Fibroblast of the aortic adventitia (primary cell): ENCODE data around the gene USP49. TPM values are rescaled to one million over a fixed set of nuclear protein-coding genes. Genes with fewer than 3 reads are reported as not detected.

Experiments
- DNase-seq: peaks from one replicate; pipeline ENCODE4 v3.0.0-alpha.2; 2010; ENCODE audit warnings: low read depth
- H3K4me3 ChIP-seq: 2 replicates; pipeline ENCODE4 v1.5.1; 2011; ENCODE audit warnings: low read depth, mild to moderate bottlenecking, control low read depth, low read length, moderate library complexity
- total RNA-seq: library from RNA; depleted of rRNA; stranded (reverse); fragments of >200 nt; gene quantifications from 2 replicates; pipeline ENCODE4 v1.2.3, GENCODE V29; 2012; ENCODE audit warnings: low replicate concordance
- TF ChIP-seq, protein P1 (sequence below): IDR thresholded peaks from 2 replicates; pipeline ENCODE4 v1.5.1; 2011; ENCODE audit warnings: mild to moderate bottlenecking, low read length, control low read depth, inconsistent platforms; ENCODE audit not compliant: insufficient read depth

The USP49 gene
- total RNA-seq, 1 donor: 2.7 TPM

DNA sequence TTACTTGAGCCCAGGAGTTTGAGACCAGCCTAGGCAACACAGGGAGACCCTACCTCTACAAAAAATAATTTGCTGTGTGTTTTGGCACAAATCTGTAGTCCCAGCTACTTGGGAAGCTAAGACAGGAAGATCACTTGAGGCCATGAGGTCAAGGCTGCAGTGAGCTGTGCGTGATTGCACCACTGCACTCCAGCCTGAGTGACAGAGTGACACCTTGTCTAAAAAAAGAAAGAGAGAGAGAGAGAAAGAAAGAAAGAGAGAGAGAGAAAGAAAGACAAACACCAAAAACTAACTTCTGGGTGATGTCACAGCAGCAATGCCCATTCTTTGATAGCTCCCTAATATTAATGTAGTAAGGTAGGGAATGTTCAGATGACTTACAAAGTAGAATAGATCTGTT, 20.4 kb downstream of the USP49 start:
- TF ChIP-seq, protein P1, sequence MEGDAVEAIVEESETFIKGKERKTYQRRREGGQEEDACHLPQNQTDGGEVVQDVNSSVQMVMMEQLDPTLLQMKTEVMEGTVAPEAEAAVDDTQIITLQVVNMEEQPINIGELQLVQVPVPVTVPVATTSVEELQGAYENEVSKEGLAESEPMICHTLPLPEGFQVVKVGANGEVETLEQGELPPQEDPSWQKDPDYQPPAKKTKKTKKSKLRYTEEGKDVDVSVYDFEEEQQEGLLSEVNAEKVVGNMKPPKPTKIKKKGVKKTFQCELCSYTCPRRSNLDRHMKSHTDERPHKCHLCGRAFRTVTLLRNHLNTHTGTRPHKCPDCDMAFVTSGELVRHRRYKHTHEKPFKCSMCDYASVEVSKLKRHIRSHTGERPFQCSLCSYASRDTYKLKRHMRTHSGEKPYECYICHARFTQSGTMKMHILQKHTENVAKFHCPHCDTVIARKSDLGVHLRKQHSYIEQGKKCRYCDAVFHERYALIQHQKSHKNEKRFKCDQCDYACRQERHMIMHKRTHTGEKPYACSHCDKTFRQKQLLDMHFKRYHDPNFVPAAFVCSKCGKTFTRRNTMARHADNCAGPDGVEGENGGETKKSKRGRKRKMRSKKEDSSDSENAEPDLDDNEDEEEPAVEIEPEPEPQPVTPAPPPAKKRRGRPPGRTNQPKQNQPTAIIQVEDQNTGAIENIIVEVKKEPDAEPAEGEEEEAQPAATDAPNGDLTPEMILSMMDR: no peak
- DNase-seq: no peak

DNA sequence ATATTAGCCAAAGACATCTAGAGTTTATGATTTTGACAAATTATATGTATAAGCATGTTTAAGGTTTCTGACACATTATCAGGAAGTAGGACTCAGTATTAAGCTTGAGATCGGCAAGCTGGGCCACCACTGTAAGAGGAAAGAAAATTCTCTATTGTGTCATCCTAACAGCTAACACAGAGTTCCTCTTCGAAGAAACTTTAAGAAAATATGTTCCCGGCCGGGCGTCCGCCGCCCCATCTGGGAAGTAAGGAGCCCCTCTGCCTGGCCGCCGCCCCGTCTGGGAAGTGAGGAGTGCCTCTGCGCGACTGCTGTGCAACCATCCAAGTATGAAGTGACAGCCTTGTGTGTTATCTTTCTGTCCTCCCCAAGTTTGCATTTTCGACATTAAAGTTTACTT, 23.0 kb downstream of the USP49 start:
- no peak overlapping the region for H3K4me3 ChIP-seq
- no peak for DNase-seq
- TF ChIP-seq, protein P1: no peak

More for the DNA sequence above, 20.4 kb downstream of the USP49 start:
- no peak overlapping the region for H3K4me3 ChIP-seq

DNA sequence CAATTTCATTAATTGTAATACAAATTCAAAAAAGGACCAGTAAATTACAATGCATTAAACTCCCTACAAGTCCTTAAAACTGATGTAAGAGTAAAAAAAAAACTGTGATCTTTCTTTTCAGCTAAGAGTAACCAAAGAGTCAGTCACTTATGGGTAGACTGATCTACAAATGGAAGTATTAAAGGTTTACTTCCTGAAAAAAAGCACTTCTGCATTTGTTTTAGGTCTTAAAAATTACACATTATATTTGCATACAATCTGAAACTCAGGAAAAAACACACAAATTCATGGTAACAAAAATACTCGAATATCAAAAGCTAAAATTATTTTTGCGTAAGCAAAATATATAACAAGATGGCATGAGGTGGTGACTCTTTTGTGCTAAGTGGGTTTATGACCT, 23.5 kb downstream of the USP49 start:
- no peak for DNase-seq
- TF ChIP-seq, protein P1: no peak
- no peak overlapping the region for H3K4me3 ChIP-seq

- TF ChIP-seq, protein P1: no peak
- no peak for DNase-seq
- H3K4me3 ChIP-seq: no peak overlapping the region
These were observed 35.8 kb downstream of the USP49 start for GRCh38 chr6:41859356-41859755.

DNA sequence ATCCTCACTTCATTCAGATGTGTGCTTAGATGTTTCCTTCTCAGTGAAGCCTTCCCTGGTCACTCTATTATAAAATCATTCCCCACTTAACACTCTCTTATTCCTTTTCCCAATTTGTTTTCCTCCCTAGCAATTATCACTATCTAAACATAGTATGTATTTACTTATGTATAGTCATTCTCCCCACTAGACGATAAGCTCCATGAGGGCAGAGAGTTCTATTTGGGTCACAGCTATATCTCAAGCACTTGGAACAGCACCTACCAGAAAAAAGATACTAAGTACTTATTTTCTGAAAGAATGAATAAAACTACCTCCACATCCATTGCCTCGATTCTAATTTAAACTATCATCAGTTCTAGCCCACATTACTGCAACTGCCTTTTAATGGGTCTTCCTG, 36.5 kb downstream of the USP49 start:
- no peak for DNase-seq
- no peak overlapping the region for H3K4me3 ChIP-seq
- TF ChIP-seq, protein P1: no peak

DNA sequence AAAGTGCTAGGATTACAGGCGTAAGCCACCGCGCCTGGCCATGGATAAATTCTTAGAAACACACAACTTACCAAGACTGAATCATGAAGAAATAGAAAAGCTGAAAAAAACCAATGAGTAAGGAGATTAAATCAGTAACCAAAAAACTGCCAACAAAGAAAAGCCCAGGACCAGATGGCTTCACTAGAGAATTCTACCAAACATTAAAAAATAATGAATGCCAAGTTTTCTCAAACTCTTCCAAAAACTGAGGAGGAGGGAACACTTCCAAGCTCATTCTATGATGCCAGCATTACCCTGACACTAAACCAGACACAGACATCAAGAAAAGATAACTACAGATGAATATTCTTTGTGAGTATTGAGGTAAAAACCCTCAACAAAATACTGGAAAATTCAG, 44.3 kb downstream of the USP49 start:
- TF ChIP-seq, protein P1: no peak

DNA sequence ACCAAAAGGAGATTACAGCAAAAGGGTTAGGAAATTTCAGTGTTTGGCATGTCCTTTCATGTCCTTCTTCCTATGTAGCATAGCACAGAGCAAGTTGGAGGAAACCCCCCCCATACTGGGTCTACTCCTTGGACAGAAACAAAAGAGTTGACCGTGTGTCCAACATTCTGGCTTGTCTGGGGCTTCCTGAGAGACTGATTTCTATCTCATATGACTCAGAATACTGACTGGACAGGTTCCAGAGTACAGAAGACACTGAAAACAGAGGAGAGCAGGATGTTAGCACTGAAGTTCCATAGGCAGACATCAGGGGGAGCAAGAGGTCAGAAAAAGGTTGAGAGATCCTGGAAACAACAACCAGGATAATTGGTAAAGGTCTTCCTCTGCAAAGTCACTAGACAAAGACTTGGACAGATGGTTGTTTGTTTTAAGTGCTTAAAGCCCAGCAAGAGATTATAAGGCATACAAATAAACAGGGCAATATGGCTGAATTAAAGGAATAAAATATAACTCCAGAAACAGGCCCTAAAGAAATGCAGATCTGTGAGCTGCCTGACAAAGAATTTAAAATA, 48.4 kb downstream of the USP49 start:
- DNase-seq: peak; percentile 98
- H3K4me3 ChIP-seq: no peak overlapping the region
- TF ChIP-seq, protein P1: peak; percentile 93

More for the DNA sequence above, 44.3 kb downstream of the USP49 start:
- H3K4me3 ChIP-seq: no peak overlapping the region
- peak; percentile 4 for DNase-seq
